Measurements from ENCODE around the gene USF3. TPM values are rescaled to one million over a fixed set of nuclear protein-coding genes. Genes with fewer than 3 reads are reported as not detected.

USF3 gene
- total and polyA plus RNA-seq, 2 of the 13 experiments (the other 11 are each of a cell fraction or from before 2014, with no cell fraction given), result 6.3 to 15.2 TPM

GRCh38 chr3:113719294-113719693 is 22.9 kb upstream of the USF3 start:
- 97% methylated on average over 1 of the region's 1 CpG for WGBS (ENCODE audit: low lambda C conversion rate)
- no peak for TF ChIP-seq FOXP1 (IDR thresholded peaks at IDR 0.05)
- TF ChIP-seq FOXP1 (CRISPR knock-in tag; IDR thresholded peaks at IDR 0.05), result no peak
- TF ChIP-seq RFX5 (IDR thresholded peaks at IDR 0.05; ENCODE audit: low read depth, low read length), result no peak
- TF ChIP-seq POLR2G (IDR thresholded peaks at IDR 0.05; ENCODE audit: low read depth, low read length), result no peak
- no peak for TF ChIP-seq TEAD3 (CRISPR knock-in tag; optimal IDR thresholded peaks at IDR 0.05; ENCODE audit: borderline replicate concordance)
- TF ChIP-seq RAD21 (CRISPR knock-in tag; IDR thresholded peaks at IDR 0.05), result no peak
- TF ChIP-seq ELF3 (CRISPR knock-in tag; IDR thresholded peaks at IDR 0.05), result no peak
- TF ChIP-seq SMC3 (IDR thresholded peaks at IDR 0.05; ENCODE audit: low read length), result no peak
- no peak for TF ChIP-seq KAT2B (IDR thresholded peaks at IDR 0.05; ENCODE audit: borderline replicate concordance, low read depth, low read length)
- TF ChIP-seq ZNF34 (CRISPR knock-in tag; IDR thresholded peaks at IDR 0.05; ENCODE audit: borderline replicate concordance), result no peak
- no peak for TF ChIP-seq DMAP1 (CRISPR knock-in tag; IDR thresholded peaks at IDR 0.05)
- TF ChIP-seq RBFOX2 (IDR thresholded peaks at IDR 0.05; ENCODE audit: low read depth, low read length), result no peak
- TF ChIP-seq FOXO4 (CRISPR knock-in tag; conservative IDR thresholded peaks at IDR 0.05), result no peak
- TF ChIP-seq ZNF883 (CRISPR knock-in tag; IDR thresholded peaks at IDR 0.05; ENCODE audit: not compliant biosample characterization), result no peak
- TF ChIP-seq ZNF333 (CRISPR knock-in tag; IDR thresholded peaks at IDR 0.05; ENCODE audit: borderline replicate concordance), result no peak
- no peak for TF ChIP-seq RARG (CRISPR knock-in tag; IDR thresholded peaks at IDR 0.05; ENCODE audit: low read depth)
- H3K9ac ChIP-seq (ENCODE audit: insufficient read depth, low read depth, low read length), result no peak overlapping the region
- DNase-seq (ENCODE audit: low spot score), result no peak
- intact Hi-C loops (cut with micrococcal nuclease; ENCODE audit: unreplicated experiment), result no loop called here
- FAIRE-seq, result no peak
- peaks cover 4% of the 10 kb centered on the region for H3K79me2 ChIP-seq (ENCODE audit: insufficient read depth, low read length)
- CTCF ChIA-PET (ENCODE audit: low intra/inter-chr PET ratio, low total read pairs), result no interaction called here
- in situ Hi-C loops (cut with HindIII; ENCODE audit: extremely low pct_ligation_motif_present, low pct_unique_long_range_greater_than_20kb), result no loop called here
- H4K20me1 ChIP-seq (ENCODE audit: insufficient read depth, low read length), result no peaks in the 10 kb centered on the region
- BruUV-seq (replicated peaks), result TSS peak; percentile 11
- H3K4me2 ChIP-seq (ENCODE audit: low read depth, low read length), result no peak overlapping the region
- no peak overlapping the region for H3K27ac ChIP-seq (ENCODE audit: extremely low read length, insufficient read depth, low read length)
- peaks cover 13% of the 10 kb centered on the region for H3K4me1 ChIP-seq (ENCODE audit: insufficient read depth, low read length)
- no peaks in the 10 kb centered on the region for H3K9me3 ChIP-seq (ENCODE audit: low read length)
- H3K27me3 ChIP-seq (ENCODE audit: control insufficient read depth in 1 of 2, insufficient read depth in 2 of 2, low read length in 2 of 2), result no peaks in the 10 kb centered on the region
- peaks cover 7 to 36% of the 10 kb centered on the region in 2 experiments for H3K36me3 ChIP-seq (replicated peaks in 1 of 2; ENCODE audit: control insufficient read depth in 1 of 2, insufficient read depth in 2 of 2, low read length in 2 of 2)
- H3K4me3 ChIP-seq (replicated peaks in 1 of 3; ENCODE audit: insufficient read depth in 1 of 3, low read depth in 2 of 3, low read length in 3 of 3), result no peak overlapping the region
- POLR2A ChIA-PET, result no interaction called here
- H2AFZ ChIP-seq (ENCODE audit: low read length), result no peak overlapping the region
- no peak for ATAC-seq
